Sigmoid colon (tissue), 4 donors: ENCODE data around the gene PRKRIP1.

Source experiments
- POLR2A ChIP-seq, 2 donors: fragments of 450-650 bp; IDR thresholded peaks; one replicate each; pipeline ENCODE4 v1.6.1; 2016; ENCODE audit warnings: antibody characterized with exemption in 2 of 2, mild to moderate bottlenecking in 2 of 2, moderate library complexity in 2 of 2
- POLR2AphosphoS5 ChIP-seq, 4 donors: sonication (generic); formaldehyde crosslinking; IDR thresholded peaks; one replicate each; pipeline ENCODE4 v1.6.1; 2017; ENCODE audit warnings: antibody characterized with exemption in 4 of 4
- TF ChIP-seq, protein P1 (sequence below), 4 experiments: fragments of 450-650 bp in 3 of 4; fragments of 200-600 bp in 1 of 4; IDR thresholded peaks; one replicate each; pipeline ENCODE4 v1.5.1; 2016 to 2019; ENCODE audit warnings: antibody characterized with exemption in 4 of 4, mild to moderate bottlenecking in 3 of 4, moderate library complexity in 2 of 4

DNA sequence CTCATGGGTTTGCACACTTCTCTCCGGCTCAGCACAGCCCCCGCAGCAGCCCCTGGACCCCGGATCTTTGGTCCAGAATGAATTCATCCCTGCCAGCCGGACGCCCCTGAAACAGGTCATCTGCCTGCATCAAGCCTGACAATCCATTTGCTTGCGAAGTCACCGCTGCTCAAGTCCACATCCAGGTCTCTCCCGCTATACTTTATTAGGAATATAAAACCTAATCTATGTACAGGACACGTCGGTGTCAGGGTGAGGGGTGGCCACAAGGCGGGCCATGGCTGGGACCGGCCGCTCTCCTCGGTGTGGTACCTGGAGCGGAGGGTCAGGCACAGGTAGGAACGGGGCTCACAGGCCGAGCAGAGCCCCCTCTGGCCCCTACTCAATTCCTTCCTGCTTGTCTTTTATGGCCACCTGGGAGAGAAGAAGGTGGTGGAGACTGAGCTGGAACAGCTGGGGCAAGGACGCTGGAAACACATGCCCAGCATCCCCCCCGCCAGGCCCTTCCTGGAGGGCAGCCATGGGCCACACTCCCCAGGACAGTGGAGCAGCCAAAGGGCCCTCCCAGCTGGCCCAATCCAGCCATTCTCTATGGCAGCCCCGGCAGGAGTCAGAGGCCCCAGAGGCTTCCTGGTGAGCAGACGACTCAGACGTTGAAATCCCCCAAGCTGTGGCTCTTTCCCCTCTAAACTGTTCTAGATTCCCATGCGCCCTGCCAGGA lies 77.3 kb downstream of the PRKRIP1 start:
- TF ChIP-seq, protein P1, sequence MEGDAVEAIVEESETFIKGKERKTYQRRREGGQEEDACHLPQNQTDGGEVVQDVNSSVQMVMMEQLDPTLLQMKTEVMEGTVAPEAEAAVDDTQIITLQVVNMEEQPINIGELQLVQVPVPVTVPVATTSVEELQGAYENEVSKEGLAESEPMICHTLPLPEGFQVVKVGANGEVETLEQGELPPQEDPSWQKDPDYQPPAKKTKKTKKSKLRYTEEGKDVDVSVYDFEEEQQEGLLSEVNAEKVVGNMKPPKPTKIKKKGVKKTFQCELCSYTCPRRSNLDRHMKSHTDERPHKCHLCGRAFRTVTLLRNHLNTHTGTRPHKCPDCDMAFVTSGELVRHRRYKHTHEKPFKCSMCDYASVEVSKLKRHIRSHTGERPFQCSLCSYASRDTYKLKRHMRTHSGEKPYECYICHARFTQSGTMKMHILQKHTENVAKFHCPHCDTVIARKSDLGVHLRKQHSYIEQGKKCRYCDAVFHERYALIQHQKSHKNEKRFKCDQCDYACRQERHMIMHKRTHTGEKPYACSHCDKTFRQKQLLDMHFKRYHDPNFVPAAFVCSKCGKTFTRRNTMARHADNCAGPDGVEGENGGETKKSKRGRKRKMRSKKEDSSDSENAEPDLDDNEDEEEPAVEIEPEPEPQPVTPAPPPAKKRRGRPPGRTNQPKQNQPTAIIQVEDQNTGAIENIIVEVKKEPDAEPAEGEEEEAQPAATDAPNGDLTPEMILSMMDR (IDR thresholded peaks at IDR 0.05): no peak
- TF ChIP-seq POLR2A (IDR thresholded peaks at IDR 0.05): no peak
- no peak for TF ChIP-seq POLR2AphosphoS5 (IDR thresholded peaks at IDR 0.05)
